ENCODE results near the gene PLXNA2.

PLXNA2 gene

GRCh38 chr1:208225954-208226937 is 17.9 kb downstream of the PLXNA2 start:
- in situ Hi-C loops (cut with MboI; ENCODE audit: low sequenced_read_pairs) = no loop called here

DNA sequence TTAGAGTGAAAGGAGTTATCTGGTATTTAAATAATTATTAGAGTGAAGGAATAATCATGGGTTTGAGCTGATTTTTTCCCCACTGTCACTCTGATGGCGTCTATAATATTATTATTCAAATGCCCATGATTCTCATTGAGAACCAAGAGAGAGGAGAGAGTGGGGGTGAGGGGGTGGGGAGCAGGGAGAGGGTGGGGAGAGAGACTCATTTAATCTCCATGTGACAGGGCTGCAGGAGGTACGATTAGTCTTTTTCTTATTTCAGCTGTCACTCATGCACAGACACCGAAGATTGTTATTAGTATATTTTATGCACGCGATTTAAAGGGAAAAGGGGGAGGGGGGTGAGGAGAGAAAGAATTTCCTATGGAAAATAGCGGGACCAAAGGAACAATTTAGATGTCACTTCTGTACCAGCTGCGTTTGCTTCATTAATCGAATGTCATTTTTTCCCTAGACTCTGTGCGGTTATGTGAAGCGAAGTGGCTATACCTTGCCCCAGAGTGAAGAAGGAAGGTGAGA is 19.9 kb downstream of the PLXNA2 start:
- in situ Hi-C loops (cut with MboI; ENCODE audit: low sequenced_read_pairs) = no loop called here

DNA sequence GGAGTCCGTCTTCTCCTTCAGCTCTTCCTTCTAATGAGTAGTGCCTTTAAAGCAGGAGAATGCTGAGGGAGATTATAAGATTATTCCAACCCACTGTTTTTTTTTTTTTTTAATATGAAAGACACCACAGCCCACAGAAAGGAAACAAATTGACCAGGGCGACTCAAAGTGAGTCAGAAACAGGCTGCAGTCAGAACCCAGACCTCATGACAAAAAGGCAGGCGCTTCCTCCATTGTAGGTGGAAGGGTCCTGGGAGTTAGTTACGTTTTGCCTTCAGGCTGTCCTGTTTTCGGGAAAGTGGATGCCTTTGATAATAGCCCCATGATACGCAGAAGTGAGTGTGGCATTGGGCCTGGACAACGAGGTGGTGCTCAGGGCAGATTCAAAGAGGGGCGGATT is 21.0 kb downstream of the PLXNA2 start:
- in situ Hi-C loops (cut with MboI; ENCODE audit: low sequenced_read_pairs) = no loop called here

DNA sequence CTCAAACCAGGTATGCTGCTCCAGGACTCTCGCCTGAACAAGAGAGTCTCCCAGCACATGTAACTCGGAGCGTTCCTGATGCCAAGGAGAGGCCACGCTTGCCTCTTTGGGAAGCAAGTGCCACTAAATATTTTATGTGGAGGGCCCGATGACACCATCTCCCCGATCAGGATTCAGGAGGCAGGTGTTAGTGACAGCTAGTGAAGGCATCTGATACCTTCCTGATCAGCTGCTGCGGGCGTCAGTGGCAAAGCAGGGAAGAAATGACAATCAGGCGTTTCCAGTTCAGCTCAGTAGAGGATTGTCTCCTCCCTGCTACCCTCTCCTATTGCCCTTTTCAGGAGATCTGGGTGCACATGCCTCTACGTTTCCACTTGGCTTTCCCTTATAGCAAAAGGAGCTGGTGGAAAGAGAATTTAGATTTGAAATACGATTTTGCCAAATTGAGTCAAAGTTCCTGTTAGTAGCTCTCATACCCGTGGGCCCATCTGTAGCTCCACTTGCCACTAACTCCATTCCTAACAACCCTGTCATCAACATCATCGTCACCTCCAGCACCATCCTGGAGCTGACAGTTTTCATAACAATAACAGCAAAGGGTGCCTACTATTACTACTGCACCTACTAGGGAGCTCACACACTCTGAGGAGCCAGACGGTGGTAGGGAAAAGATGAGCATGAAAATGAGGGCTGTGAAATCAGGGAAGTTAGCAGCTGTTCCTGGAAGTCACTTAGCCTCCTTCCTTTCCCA is 21.6 kb downstream of the PLXNA2 start:
- in situ Hi-C loops (cut with MboI; ENCODE audit: low sequenced_read_pairs) = no loop called here

GRCh38 chr1:208221291-208221622 is 22.9 kb downstream of the PLXNA2 start:
- in situ Hi-C loops (cut with MboI; ENCODE audit: low sequenced_read_pairs) = no loop called here

DNA sequence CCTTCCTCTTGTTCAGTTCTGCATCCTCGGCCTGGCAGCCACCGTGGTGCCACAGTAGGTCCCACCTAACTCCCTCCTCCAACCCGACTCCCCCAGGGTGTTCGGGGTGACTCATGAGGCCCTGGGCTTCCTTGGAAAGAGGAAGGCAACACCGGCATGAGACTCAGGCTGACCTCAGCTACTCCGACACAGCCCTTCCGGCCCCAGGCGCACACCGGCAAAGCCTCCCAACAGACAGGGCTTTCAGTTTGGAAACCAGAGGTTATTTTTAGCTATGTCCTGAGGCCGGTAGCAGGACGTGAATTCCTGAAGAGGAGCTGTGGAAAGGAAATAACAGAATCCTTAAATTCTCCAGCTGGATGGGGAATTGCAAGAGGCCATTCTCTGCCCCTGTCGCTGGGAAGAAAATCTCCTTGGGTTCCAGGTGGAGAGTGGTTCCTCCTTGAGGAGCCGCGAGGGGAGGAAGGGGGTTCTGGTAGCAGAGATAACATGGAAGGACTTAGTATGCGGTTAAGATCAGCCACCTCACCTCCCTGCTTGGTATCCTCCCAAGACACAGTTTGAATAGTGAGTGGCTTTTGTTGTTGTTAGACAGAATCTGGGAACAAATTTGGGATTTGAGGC is 24.4 kb downstream of the PLXNA2 start:
- in situ Hi-C loops (cut with MboI; ENCODE audit: low sequenced_read_pairs) = no loop called here

- in situ Hi-C loops (cut with MboI; ENCODE audit: low sequenced_read_pairs) = no loop called here
These were observed 25.0 kb downstream of the PLXNA2 start for GRCh38 chr1:208219098-208219658.

DNA sequence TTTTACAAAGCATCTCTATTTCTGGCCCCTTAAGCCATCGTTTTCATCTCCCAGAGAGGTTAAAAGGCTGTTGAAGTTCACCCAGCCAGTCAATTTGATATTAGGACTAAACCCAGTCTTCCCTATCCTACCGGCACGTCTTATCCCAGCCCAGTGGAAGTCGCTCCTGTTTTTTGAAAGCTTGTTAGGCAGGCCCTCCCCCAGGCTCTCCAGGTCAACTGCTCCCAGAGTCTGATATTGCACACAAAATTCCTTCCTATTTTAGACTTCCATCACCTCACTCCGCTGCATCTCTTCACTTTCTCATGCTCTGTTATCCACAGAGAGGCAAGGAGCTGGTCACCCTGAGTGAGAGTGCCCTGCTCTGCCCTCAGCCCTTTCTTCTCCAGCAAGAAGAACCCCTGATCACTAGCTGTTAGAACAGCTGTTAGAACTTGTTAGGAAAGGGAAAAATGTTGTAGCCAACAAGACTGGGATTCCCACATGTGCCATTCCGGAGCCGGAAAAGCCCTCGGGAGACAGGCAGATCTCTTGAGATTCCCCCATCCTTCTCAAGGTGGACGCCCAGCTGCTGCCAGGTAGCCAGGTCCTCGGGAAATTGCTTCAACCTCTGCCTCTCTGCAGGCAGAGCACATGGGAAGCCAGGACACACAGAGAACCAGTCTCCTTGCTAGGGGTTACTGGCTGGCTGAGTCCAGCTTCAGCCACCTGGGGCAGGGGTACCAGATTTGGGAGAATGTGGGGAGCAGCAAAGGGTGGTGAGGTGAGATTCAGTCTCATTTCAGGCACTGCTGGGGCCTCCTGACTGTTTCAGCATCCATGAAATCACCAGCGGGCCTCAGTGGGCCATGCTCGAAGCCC is 25.7 kb downstream of the PLXNA2 start:
- in situ Hi-C loops (cut with MboI; ENCODE audit: low sequenced_read_pairs) = no loop called here

DNA sequence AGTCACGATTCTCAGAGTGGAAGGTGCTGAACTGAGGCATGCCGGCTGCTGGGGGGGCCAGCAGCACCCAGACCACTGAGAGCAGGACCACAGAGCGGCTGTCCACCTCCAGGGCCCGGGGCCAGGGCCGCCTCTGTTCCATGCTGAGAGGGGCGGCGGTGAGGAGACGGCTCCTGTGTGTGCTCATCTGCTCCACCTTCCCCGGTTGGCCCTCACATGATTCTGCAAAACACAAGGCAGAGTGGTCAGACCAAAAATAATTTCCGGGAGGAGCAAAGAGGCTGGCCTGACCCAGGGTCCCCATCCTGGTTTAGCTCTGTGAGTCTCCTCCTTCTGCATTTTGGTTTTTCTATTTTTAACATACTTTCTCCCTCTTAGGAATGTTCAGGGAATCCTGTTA is 26.4 kb downstream of the PLXNA2 start:
- in situ Hi-C loops (cut with MboI; ENCODE audit: low sequenced_read_pairs) = no loop called here

GRCh38 chr1:208216806-208217205 is 27.4 kb downstream of the PLXNA2 start:
- in situ Hi-C loops (cut with MboI; ENCODE audit: low sequenced_read_pairs) = no loop called here

GRCh38 chr1:208216062-208216461 is 28.1 kb downstream of the PLXNA2 start:
- in situ Hi-C loops (cut with MboI; ENCODE audit: low sequenced_read_pairs) = no loop called here

DNA sequence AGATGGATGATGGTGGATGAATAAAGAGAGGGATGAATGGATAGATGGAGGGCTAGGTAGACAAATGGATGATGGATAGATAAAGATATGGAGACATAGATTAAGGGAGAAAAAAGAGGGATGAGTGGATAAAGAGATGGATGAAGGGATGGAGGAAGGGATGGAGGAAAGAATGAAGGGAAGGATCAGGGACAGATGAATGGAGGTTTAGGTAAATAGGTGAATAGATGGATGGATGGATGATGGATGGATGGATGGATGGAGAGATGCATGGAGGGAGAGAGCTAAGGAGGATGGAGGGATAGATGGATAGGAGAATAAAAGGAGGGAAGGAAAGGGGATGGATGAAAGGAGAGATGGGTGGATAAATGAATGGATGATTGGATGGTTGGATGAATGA is 28.8 kb downstream of the PLXNA2 start:
- in situ Hi-C loops (cut with MboI; ENCODE audit: low sequenced_read_pairs) = no loop called here

GRCh38 chr1:208213786-208214185 is 30.4 kb downstream of the PLXNA2 start:
- in situ Hi-C loops (cut with MboI; ENCODE audit: low sequenced_read_pairs) = no loop called here

DNA sequence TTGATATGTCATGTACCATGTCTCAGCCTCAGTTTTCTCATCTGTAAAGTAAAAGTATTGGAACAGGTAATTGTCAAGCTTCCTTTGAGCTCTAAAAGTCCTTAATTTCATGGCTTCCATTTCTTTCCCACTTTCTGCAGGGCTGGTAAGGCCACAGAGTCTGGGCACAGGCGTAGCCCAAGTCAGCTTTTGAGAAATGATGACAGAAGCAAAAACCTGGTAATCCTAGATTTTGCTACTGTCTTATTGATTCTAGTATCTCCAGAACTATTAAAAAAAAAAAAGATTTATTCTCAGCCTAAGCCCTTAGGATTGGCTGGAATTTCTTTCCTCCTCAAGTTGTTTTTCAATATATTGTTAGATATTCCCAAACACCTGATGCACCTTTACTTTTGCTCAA is 31.3 kb downstream of the PLXNA2 start:
- in situ Hi-C loops (cut with MboI; ENCODE audit: low sequenced_read_pairs) = no loop called here

DNA sequence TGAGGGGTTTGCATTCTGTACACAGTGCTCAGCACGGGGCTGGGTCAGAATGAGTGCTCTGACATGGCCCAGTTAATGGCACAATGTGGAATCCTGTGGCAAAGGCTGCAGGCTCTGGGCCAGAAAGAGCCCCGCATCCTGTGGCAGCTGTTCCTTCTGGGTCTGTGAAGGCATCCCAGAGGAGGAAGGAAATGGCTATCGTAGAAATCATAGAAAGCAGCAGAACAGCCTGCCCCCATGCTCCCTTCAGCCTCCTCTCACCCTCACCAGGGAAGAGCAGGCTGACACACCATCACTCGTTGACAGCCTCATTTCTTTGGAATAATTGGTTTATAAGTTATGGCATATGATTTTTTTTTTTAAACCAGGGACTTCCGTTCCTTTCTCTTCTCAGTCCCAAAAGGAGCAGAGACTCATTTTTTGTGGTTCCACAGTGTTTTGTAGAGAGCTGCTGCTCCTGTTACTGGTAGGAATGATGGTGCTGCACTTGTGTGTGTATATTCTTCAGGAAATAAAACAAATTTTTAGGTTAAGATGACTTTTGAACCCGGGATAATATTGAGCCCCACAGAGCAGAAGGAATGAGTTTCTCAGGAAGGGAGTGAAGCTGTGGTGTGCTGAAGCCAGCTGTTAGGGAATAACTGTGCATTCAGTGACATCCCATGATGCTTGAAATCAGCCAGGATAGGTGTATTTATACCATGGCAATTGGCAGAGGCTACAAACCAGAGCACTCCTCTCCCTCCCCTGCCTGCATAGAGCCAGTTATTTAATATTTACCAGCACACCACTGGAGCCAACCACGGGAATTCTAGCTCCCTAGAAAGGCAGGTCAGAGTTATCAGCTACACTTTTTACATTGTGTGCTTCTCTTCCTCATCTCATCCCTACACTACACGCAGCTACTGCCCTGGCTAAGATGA is 32.0 kb downstream of the PLXNA2 start:
- in situ Hi-C loops (cut with MboI; ENCODE audit: low sequenced_read_pairs) = no loop called here

GRCh38 chr1:208209896-208210589 is 34.1 kb downstream of the PLXNA2 start:
- in situ Hi-C loops (cut with MboI; ENCODE audit: low sequenced_read_pairs) = no loop called here

DNA sequence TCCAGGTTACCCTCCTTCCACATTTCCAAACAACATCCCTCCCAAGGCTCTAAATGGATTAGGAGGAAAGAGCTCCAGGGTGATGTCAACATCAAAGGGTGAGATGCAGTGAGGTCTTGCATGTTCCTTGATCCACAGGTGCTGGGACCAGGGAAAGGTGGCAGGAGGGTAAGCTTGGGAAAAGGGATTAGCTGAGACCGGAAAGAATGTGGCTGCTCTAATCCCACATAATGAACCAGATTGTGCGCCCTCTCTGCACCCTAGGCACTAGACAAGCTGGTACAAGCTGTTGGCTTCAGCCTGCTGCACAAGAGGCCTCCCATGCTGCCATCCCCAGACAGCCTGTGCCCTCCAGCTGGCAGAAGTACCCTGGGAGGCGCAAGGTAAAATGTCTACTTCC is 34.9 kb downstream of the PLXNA2 start:
- in situ Hi-C loops (cut with MboI; ENCODE audit: low sequenced_read_pairs) = no loop called here

- in situ Hi-C loops (cut with MboI; ENCODE audit: low sequenced_read_pairs) = no loop called here
These were observed 36.1 kb downstream of the PLXNA2 start for GRCh38 chr1:208208132-208208487.
